GM19025 (cell line): Measurements from ENCODE around the gene PLCG1.

ENCODE experiments used
- ATAC-seq: cut with Tn5 transposase; IDR thresholded peaks from one replicate; pipeline ENCODE4 v1.9.1; 2021; ENCODE audit warnings: mild to moderate bottlenecking, low read depth, moderate library complexity; ENCODE audit not compliant: unreplicated experiment

PLCG1 gene

DNA sequence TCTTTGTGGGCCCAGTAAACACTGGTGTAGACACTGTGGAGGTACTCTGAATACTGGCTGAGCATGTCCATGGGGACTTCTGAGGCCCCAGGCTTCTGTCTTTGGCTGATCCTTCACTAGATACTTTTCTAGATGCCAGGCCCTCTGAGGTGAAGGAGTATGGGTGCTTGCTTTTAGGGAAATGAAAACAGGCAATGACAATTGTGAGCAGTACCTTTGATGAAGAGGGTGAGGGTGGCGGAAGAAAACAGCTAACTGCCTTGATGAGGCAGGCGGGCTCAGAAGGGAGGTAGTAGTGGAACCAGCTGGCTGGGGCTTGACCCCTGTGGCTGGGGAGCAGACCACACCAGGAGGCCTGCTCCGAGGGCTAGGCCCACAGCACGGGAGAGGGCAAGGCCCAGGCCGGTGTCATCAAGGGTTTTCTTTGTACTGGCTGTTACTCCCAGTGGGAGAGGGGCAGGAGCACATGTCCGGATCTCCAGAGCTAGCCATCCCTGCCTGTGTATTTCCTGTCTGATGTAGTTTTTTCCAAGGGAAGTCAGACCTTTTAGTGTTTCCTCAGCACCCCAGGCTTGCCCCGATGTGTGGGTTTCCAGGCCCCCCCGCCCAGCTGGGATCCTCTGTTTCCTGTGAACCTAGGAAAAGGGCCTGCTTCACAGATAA, 3.9 kb downstream of the PLCG1 start:
- ATAC-seq = no peak

DNA sequence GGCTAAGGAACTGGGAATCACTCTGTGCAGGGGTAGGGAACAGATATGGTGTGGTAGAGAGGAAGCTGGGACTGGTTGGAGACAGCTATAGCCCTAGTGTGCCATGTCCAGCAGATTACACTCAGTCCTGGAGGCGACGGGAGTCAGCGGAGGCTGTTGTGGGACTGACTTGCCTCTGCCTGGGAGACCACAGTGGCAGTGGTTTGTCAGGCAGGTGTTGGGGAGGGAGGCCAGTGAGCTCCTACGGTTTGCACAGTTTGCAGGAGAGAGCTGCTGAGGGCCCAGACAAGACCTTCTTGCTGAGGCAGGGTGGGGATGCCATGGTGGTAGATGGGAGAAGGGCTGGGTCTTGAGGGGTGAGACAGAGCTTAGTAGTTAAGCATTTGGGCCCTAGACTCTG, 4.9 kb downstream of the PLCG1 start:
- no peak for ATAC-seq

DNA sequence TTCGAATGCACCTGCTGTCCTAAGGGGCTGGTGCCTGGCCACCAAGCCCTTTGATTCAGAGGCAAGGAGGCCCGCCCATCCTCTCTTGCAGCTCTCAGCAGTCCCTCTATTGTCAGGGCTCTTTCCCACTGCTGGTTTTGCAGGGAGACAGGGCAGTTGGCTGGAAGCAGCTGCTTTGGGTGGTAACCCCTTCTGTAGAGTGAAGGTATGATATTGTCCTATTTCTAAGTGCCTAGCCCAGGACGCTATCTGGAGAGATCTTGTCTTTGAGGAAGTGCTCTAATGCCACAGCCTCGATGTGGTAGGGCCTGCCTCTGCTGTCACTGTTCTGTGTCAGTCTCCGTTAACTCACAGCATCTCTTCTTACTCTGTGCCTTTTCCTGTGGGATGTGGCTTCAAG, 5.6 kb downstream of the PLCG1 start:
- ATAC-seq = no peak

DNA sequence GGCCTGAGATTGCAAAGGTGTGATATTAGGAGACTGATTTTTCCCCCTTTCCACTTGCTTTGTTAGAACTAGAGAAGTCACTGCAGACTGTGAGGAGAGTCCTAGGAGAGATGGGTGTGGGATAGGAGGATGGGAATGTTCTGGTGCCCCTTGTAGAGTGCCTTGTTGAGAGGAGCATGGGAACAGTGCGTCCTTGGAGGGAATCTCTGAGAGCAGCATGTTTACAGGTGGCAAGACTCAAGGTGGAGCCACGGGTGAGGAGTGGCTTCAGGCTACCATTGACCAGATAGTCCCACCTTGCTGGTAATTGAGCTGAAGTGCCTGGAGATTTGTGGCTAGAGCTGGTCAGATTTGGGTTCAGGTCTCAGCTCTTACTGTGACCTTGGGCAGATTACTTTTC, 6.0 kb downstream of the PLCG1 start:
- no peak for ATAC-seq

DNA sequence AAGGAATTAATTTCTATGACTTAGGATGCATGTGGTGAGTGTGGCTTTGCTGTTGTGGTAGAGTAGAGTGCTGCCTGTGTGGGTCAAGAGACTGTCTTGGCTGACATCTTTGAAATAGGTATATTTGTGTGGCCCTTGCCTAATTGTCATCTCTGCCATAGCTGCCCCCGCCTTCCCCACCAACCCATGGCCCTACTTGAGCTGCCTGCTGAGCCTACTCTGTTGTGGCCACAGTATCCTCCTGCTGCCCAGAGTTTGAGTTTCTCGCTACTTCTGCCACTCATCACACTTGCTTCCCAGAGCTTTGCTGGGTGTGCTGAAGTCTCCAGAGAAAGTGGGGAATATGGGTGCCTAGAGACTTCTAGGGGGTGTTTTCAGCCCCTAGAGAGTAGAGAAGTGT, 8.0 kb downstream of the PLCG1 start:
- ATAC-seq = no peak

DNA sequence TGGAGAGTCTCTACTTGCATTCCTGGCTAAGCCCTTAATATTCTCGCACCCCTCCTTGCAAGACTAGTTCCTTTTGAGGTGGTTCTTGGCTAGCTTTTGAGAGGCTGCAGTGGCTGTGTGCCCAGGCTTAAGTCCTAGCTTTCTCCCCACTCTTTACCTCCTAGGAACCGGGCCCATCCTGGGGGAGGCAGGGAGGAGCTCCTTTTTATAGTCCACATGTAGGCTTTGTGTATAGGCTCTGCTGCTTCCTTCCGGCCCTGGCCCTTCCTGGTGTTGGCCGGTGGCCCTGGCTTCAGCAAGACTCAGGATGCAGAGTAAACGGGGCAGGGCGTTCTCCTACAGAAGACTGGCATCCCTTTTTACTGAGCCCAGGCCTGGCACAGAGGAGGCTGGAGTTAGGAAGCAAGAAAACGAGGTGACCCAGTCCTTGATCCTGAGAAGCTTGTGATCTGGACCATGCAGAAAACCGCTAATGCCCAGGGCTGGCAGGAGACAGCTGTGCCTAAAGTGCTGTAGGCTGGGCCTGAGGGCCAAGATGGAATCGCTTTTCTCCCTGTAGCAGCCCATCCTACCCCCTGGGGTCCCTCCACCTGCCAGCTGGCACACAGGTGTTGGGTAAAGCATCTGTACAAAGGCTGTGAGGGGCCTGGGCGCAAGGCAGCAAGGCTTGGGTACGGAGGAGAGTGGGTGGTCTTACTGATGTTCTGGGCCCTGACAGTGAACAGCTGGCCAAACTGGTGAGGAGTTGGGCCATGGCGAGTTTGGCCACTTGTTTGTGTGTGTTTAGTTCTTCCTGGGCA, 8.7 kb downstream of the PLCG1 start:
- no peak for ATAC-seq

DNA sequence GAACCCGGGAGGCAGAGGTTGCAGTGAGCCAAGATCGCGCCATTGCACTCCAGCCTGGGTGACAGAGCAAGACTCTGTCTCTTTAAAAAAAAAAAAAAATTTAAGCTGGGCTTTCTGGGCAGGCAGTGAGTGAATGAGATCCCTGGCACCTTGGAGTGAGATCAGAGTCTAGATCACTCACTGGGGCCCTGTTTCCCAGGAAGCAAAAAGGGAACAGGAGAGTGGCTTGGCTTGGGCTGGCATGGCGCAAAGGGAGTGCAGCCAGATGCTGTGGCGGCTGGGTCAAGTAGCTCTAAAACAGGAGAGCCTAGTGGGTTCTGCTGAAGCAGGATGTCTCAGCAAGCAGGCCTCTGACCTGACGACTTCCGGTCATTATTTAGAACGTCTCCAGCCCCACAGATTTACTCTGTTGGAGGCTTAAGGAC, 10.4 kb downstream of the PLCG1 start:
- no peak for ATAC-seq

DNA sequence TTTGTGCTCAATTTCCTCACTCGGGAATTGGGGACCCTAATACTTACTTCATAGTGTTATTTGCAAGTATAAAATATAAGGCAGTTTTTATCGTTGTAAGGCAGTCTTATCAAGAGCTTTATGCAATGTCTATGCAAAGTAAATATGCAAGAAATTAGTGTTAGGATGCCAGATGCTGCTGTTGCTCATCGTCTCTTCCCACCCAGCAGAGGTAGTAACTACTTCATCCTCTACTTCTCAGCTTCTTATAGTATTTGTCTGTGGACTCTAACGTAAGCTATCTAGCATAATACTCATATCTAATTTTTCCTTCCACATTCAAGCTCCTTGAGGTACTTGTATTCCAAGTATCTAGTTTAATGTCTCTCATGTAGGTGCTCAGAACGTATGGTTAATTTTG, 11.6 kb downstream of the PLCG1 start:
- no peak for ATAC-seq

DNA sequence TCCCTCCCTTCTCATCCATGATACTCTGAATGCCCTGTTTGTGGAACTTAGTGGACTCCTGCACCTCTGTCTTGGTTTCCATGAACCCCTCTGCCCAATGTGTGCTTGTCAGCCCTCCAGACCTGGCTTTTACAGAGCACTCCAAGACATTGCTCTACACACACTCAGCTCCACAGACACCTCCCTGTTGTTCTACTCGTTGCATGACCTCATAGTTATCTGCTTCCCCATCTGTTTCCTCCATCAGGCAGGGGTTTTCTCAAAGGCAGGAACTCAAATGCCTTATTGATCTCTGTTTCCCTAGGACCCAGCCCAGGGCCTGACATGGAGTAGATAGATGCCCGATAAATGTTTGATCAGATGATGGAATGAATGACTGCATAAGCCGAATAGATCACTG, 13.3 kb downstream of the PLCG1 start:
- no peak for ATAC-seq

DNA sequence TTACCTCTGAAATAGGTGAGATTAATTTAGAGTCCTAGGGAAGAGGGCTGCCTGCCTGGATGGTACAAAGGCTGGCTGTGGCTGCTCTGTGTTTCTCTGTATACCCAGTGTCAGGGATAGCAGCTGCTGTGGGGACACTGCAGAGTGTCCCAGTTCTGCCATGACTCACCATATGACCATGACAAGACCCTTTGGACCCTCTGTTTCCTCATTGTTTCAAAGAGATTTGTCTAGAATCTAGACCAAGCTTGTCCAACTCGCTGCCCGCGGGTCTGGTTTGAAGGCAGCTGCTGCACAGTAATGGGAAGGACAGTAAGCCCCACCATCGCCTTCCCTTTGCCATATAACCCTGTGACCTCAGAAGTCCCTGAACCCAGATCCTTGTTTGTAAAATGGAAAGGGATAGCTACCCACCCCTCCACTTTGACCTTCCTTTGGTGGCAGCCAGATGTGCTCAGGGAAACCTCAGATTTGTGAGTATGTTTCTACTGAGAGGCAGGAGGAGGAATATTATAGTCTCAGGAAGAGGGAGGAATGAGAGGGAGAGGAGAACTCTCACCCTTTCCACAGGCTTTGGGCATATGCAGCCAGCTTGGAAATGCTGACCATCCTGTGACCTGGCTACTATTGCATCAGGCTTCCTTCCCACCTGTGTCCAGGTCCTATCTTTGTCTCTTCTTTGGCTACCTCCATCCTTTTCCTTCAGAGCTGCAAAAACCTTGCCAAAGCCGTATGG, 14.0 kb downstream of the PLCG1 start:
- no peak for ATAC-seq

DNA sequence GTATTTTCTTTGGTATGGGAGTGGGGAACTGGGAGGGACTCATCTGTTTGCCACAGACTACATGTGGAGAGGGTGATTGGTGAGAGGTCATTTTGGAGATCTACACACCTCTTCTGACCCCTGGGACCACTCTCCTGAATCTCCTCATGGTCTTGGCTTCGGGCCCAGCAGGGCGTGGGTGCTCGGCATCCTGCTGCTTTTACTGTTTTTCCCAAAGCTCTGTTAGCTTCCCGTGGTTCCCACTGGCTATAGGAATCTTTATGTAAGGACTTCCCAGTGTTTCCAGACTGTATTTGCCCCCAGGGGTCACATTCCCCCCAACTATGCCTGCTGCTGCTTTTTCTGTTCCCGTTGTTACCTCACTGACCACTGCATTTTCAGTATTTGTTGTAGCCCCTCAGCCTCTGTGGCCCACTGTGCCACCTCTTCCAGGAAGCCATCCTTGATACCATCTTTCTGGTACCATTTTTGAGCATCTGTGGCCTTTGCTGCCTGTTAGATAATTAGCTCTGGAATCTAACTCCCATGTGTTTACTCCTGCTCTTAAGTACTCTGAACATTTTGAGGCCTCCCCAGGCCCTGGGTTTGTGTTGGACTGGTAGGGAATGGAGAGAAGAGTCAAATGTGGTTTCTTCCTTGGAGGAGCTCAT, 14.9 kb downstream of the PLCG1 start:
- ATAC-seq = no peak

DNA sequence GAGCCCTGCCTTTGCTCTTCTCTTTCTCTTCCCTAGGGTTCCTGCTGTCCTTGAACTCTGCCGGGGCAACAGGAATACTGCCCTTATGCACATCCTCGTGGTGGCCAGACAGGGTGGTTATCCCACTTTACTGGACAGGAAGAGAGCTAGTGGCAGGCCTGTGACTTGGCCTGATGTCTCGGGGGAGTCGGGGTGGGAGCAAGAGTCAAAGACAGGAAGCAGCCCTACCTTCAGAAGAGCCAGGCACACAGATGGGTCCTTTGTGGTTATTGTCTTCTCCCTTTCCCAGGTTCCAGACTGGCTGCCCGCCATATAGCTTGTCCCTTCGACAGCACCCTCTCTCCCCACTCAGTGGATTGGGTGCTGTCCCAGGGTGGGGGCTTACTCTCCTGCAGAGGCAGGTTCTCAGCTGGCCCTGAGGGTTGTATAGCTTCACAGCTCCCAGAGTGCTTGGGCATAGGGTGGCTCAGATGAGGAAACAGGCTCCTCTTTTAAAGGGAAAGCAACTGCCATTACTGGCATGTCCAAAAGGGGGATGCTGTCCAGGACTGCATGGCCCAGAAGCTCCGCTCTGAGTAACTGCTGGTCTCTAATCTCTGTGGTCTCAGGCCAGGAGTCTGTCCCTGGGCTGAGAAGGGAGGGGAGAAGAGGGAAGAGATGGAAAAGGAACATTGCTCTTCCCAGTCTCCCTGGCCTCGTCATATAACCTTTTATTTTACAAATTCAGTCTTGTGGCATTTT, 17.3 kb downstream of the PLCG1 start:
- no peak for ATAC-seq

DNA sequence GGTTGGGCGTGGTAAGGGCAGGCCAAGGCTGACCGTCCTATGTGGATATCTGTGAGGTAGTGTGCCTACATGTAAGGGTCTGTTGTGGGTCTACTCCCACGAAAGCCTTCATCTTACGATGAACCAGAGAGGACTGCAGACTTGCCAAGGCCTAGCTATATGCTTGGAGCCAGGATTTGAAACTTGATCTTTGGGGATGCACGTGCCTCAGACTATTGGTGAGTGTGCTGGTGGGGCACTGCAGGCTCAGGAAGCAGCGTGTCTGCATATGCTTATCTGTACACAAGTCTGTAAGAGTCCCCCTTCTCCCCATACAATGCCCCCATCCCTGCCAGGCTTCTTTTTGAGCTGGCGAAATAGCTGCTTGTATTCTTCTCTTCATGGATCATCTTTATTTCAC, 17.9 kb downstream of the PLCG1 start:
- ATAC-seq = no peak

DNA sequence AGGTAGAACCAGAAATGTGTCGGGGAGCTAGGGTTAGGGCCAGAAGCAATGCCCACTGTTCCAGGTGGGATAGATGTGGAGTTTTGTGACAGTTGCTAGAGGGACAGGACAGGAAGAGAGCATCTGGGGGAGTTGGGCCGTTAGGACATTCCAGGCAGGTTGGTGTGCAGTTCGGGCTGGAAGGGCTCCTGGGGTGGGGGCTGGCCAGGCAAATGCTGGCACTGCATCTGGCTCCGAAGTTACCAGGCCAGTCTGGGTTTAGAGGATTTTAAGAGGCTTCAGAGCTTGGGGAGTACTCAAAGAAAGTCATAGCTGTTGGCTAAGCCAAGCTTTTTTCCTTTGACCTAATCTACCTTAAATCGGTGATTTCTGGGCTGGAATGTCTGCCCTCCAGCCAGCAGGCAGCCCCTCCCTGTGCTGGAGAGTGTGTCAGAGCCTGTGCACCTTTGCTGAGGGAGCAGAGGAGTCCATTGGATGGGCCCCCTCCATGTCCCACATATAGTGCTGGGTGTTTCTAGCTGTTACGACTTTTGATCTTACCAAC, 20.8 kb downstream of the PLCG1 start:
- ATAC-seq = no peak

DNA sequence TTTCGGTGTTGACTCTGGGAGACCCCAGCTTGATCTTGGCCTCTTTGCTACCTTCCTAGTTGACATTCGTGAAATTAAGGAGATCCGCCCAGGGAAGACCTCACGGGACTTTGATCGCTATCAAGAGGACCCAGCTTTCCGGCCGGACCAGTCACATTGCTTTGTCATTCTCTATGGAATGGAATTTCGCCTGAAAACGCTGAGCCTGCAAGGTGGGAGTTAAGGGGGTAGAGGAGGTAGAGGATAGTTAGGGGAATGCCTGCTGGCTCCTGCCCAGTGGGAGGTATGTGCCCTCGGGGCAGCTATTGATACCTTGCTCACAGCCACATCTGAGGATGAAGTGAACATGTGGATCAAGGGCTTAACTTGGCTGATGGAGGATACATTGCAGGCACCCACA, 22.2 kb downstream of the PLCG1 start:
- ATAC-seq = no peak

DNA sequence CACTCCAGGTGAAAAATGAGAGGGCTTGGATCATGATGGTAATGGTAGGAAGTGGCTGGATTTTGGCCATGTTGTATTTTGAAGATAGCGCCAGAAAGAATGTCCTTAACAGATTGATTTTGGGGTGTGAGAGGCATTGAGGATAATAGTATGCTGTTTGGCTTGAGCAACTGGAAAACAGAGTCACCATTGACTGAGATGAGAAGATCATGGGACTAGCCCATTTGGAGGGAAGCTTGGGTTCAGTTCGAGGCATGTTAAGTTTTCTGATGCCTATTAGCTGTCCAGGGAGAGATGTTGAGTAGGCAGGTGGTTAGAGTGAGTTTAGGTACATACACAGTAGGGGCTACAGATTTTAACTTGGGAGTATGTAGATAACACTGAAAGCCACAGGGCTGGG, 23.3 kb downstream of the PLCG1 start:
- no peak for ATAC-seq

DNA sequence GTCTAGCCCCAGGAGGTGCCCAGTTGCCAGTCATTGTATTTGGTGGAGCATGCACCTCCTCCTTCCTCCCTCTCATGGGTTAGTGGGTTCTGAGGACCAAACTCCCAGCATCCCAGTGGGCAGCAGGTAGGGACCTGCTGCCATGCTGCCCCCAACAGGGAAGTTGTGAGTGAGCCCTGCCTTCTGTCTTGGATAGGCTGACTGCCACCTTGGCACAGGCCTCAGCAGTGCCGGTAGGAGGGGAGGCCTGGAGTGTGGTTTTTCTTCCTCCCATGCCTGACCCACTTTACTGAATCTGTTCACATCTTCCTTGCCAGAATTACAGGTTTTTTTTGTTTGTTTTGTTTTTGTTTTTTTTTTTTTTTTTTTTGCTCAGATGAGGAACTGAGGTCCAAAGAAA, 24.5 kb downstream of the PLCG1 start:
- ATAC-seq = no peak

DNA sequence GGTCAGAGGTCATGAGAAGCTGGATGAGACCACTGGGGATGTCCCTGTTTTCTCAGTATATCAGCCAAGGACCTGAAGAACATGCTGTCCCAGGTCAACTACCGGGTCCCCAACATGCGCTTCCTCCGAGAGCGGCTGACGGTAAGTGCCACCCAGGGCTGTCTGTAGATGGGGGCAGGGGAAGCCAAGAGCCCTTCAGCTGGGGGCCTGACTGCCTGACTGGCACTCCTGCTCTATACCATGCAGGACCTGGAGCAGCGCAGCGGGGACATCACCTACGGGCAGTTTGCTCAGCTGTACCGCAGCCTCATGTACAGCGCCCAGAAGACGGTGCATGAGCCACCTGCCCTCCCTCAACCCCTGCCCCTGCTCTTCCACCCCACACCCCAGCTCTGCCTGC, 25.1 kb downstream of the PLCG1 start:
- ATAC-seq = no peak

DNA sequence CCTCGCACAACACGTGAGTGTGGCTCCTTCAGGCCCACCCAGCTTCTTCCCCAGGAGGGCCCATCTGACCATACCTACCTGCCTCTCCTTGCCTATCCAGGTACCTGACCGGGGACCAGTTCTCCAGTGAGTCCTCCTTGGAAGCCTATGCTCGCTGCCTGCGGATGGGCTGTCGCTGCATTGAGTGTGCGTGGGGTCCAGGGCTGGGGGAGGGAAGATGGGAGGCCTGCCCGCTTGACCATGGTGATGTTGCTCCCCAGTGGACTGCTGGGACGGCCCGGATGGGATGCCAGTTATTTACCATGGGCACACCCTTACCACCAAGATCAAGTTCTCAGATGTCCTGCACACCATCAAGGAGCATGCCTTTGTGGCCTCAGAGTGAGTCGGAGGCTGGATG, 26.5 kb downstream of the PLCG1 start:
- no peak for ATAC-seq
